SK-N-SH (cell line): ENCODE measurements around the gene ITPRIPL2.

ENCODE experiments used
- ELF1 ChIP-seq: IDR thresholded peaks from 2 replicates; pipeline ENCODE4 v1.4.0; 2012
- GABPA ChIP-seq: IDR thresholded peaks from 2 replicates; pipeline ENCODE4 v1.4.0; 2012; ENCODE audit warnings: low read depth, mild to moderate bottlenecking
- GATA2 ChIP-seq: sonication (generic); formaldehyde crosslinking; IDR thresholded peaks from 2 replicates; pipeline ENCODE4 v1.5.0; 2020; ENCODE audit warnings: mild to moderate bottlenecking, missing genetic modification reagents
- JUND ChIP-seq: IDR thresholded peaks from 2 replicates; pipeline ENCODE4 v1.4.0; 2012
- POLR2AphosphoS5 ChIP-seq: IDR thresholded peaks from 2 replicates; pipeline ENCODE4 v1.6.1; 2012; ENCODE audit warnings: low read depth, low read length
- RAD21 ChIP-seq: IDR thresholded peaks from 2 replicates; pipeline ENCODE4 v1.6.1; 2012; ENCODE audit warnings: mild to moderate bottlenecking, low read length
- RCOR1 ChIP-seq: fragments of 150-350 bp; IDR thresholded peaks from 2 replicates; pipeline ENCODE4 v1.6.1; 2017; ENCODE audit warnings: antibody characterized with exemption, low read length
- RFX5 ChIP-seq: IDR thresholded peaks from 2 replicates; pipeline ENCODE4 v1.6.1; 2012; ENCODE audit warnings: mild to moderate bottlenecking, improper control_type of control experiment, low read length
- TAF1 ChIP-seq: IDR thresholded peaks from 2 replicates; pipeline ENCODE4 v1.6.1; 2012; ENCODE audit warnings: low read depth, mild to moderate bottlenecking, low read length, moderate library complexity, borderline replicate concordance
- TF ChIP-seq, protein P1 (sequence below): fragments of 200-600 bp; sonication (generic); IDR thresholded peaks from 2 replicates; pipeline ENCODE4 v1.6.1; 2017; ENCODE audit warnings: antibody characterized with exemption, mild to moderate bottlenecking, moderate library complexity
- TF ChIP-seq, protein P2 (sequence below): IDR thresholded peaks from 2 replicates; pipeline ENCODE4 v1.4.0; 2012; ENCODE audit warnings: low read depth, borderline replicate concordance
- TF ChIP-seq, protein P3 (sequence below): IDR thresholded peaks from 2 replicates; pipeline ENCODE4 v1.4.0; 2012; ENCODE audit warnings: low read depth, borderline replicate concordance
- TF ChIP-seq, protein P4 (sequence below): IDR thresholded peaks from 2 replicates; pipeline ENCODE4 v1.4.0; 2012; ENCODE audit warnings: low read depth

DNA sequence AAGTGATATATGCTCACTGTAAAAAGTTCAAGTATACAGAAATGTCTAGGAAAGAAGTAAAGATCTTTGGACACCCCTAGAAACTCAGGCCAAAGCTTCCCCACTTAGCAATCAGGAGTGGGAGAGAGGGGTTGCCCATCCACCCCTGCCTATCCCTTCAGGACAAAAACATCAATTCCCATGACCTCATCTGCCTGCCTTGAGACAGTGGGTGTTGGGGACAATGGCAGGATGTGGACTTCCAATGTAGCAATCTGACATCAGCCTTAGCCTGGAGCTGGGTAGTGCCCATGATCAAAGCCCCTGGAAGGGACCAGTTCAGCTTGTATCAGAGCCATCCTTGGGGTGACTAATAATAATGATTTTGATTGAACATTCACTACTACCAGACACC lies 18.1 kb downstream of the ITPRIPL2 start:
- TF ChIP-seq, protein P1, sequence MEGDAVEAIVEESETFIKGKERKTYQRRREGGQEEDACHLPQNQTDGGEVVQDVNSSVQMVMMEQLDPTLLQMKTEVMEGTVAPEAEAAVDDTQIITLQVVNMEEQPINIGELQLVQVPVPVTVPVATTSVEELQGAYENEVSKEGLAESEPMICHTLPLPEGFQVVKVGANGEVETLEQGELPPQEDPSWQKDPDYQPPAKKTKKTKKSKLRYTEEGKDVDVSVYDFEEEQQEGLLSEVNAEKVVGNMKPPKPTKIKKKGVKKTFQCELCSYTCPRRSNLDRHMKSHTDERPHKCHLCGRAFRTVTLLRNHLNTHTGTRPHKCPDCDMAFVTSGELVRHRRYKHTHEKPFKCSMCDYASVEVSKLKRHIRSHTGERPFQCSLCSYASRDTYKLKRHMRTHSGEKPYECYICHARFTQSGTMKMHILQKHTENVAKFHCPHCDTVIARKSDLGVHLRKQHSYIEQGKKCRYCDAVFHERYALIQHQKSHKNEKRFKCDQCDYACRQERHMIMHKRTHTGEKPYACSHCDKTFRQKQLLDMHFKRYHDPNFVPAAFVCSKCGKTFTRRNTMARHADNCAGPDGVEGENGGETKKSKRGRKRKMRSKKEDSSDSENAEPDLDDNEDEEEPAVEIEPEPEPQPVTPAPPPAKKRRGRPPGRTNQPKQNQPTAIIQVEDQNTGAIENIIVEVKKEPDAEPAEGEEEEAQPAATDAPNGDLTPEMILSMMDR = no peak
- TF ChIP-seq, protein P2, sequence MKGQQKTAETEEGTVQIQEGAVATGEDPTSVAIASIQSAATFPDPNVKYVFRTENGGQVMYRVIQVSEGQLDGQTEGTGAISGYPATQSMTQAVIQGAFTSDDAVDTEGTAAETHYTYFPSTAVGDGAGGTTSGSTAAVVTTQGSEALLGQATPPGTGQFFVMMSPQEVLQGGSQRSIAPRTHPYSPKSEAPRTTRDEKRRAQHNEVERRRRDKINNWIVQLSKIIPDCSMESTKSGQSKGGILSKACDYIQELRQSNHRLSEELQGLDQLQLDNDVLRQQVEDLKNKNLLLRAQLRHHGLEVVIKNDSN = no peak
- TF ChIP-seq RAD21 (no peak), GABPA (no peak), POLR2AphosphoS5 (no peak), TAF1 (no peak), RFX5 (no peak), RCOR1 (no peak), JUND (no peak), GATA2 (CRISPR knock-in tag) (no peak), ELF1 (no peak)
- TF ChIP-seq, protein P3, sequence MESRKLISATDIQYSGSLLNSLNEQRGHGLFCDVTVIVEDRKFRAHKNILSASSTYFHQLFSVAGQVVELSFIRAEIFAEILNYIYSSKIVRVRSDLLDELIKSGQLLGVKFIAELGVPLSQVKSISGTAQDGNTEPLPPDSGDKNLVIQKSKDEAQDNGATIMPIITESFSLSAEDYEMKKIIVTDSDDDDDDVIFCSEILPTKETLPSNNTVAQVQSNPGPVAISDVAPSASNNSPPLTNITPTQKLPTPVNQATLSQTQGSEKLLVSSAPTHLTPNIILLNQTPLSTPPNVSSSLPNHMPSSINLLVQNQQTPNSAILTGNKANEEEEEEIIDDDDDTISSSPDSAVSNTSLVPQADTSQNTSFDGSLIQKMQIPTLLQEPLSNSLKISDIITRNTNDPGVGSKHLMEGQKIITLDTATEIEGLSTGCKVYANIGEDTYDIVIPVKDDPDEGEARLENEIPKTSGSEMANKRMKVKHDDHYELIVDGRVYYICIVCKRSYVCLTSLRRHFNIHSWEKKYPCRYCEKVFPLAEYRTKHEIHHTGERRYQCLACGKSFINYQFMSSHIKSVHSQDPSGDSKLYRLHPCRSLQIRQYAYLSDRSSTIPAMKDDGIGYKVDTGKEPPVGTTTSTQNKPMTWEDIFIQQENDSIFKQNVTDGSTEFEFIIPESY = no peak
- TF ChIP-seq, protein P4, sequence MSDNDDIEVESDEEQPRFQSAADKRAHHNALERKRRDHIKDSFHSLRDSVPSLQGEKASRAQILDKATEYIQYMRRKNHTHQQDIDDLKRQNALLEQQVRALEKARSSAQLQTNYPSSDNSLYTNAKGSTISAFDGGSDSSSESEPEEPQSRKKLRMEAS = no peak
